A673 (cell line): ENCODE measurements around the gene SUN1. TPM values are rescaled to one million over a fixed set of nuclear protein-coding genes. Genes with fewer than 3 reads are reported as not detected.

Experiments
- BruUV-seq: library from RNA; stranded (reverse); fragments of 400-500 nt; replicated peaks from 2 replicates; lab custom pipeline; 2021; lab: Mats Ljungman, UMichigan
- CTCF ChIA-PET: fragments of 300-600 bp; sonication (Branson Sonifier 250); formaldehyde crosslinking; loops from one replicate; lab custom pipeline; 2022; ENCODE audit warnings: antibody characterized with exemption; lab: Charles Lee
- POLR2A ChIA-PET: fragments of 300-600 bp; sonication (Branson Sonifier 250); formaldehyde crosslinking; loops from one replicate; lab custom pipeline; 2022; ENCODE audit warnings: antibody characterized with exemption; ENCODE audit not compliant: low non-redundant PET; lab: Charles Lee
- DNase-seq: peaks from one replicate; pipeline ENCODE4 v3.0.0-alpha.2; 2015; ENCODE audit warnings: low spot score
- H3K27ac ChIP-seq: fragments of 200-600 bp; sonication (generic); 2 replicates; pipeline ENCODE4 v1.5.1; 2016; ENCODE audit warnings: mixed run types, low read depth, mild to moderate bottlenecking, mixed read lengths, antibody characterized with exemption, low read length; ENCODE audit not compliant: poor library complexity, severe bottlenecking
- H3K27me3 ChIP-seq: fragments of 200-600 bp; sonication (generic); replicated peaks from 2 replicates; pipeline ENCODE4 v1.6.1; 2017; ENCODE audit warnings: mixed run types, low read depth, mild to moderate bottlenecking, mixed read lengths, antibody characterized with exemption, low read length; ENCODE audit not compliant: insufficient read depth, poor library complexity
- H3K36me3 ChIP-seq: fragments of 200-600 bp; sonication (generic); 2 replicates; pipeline ENCODE4 v1.6.1; 2016; ENCODE audit warnings: mixed run types, mild to moderate bottlenecking, mixed read lengths, antibody characterized with exemption, low read length; ENCODE audit not compliant: insufficient read depth, poor library complexity, severe bottlenecking
- H3K4me1 ChIP-seq: fragments of 200-600 bp; sonication (generic); 2 replicates; pipeline ENCODE4 v1.6.1; 2017; ENCODE audit warnings: mixed run types, mild to moderate bottlenecking, mixed read lengths, antibody characterized with exemption, low read length; ENCODE audit not compliant: insufficient read depth, poor library complexity, severe bottlenecking
- H3K4me3 ChIP-seq: fragments of 200-600 bp; sonication (generic); 2 replicates; pipeline ENCODE4 v1.5.1; 2016; ENCODE audit warnings: low read depth, mixed run types, mild to moderate bottlenecking, mixed read lengths, low read length; ENCODE audit not compliant: poor library complexity, severe bottlenecking
- H3K9me3 ChIP-seq: fragments of 200-600 bp; sonication (generic); 2 replicates; pipeline ENCODE4 v1.6.1; 2016; ENCODE audit warnings: mixed run types, low read depth, mild to moderate bottlenecking, mixed read lengths, antibody characterized with exemption, low read length; ENCODE audit not compliant: poor library complexity, severe bottlenecking
- CTCF ChIP-seq: fragments of 300-800, 200-600 bp; sonication (generic); conservative IDR thresholded peaks from 2 replicates; pipeline ENCODE4 v1.5.1; 2017; ENCODE audit warnings: low read depth, mild to moderate bottlenecking, antibody characterized with exemption, low read length, moderate library complexity, mixed read lengths
- EZH2 ChIP-seq: fragments of 200-600 bp; sonication (generic); IDR thresholded peaks from 2 replicates; pipeline ENCODE4 v1.6.1; 2017; ENCODE audit warnings: borderline replicate concordance, low read depth, mild to moderate bottlenecking, mixed read lengths, antibody characterized with exemption, low read length; ENCODE audit not compliant: poor library complexity, severe bottlenecking
- intact Hi-C: fragments of 100-400 bp; cut with micrococcal nuclease; formaldehyde crosslinking; loops from one replicate; pipeline ENCODE4 v1.10.0; 2022; ENCODE audit not compliant: unreplicated experiment
- total RNA-seq: library from RNA; stranded (reverse); gene quantifications from 2 replicates; pipeline ENCODE4 v1.2.3, GENCODE V29; 2021

The SUN1 gene
- total RNA-seq, 1 experiment from 2014 or later = 189 TPM

GRCh38 chr7:898855-899681, 66.8 kb downstream of the SUN1 start:
- Histone ChIP-seq H3K9me3 (no peaks in the 10 kb centered on the region), H3K4me3 (no peak overlapping the region), H3K27ac (no peak overlapping the region), H3K36me3 (peaks cover 10% of the 10 kb centered on the region), H3K4me1 (peaks cover 8% of the 10 kb centered on the region), H3K27me3 (no peaks in the 10 kb centered on the region)
- ChIA-PET POLR2A (no interaction called here), CTCF (no interaction called here)
- BruUV-seq = no TSS peak
- intact Hi-C loops = no loop called here
- no peak for DNase-seq
- TF ChIP-seq CTCF (no peak), EZH2 (no peak)

- no peaks in the 10 kb centered on the region for H3K9me3 ChIP-seq
- no peak for TF ChIP-seq EZH2
- TF ChIP-seq CTCF = no peak
- DNase-seq = no peak
- BruUV-seq = no TSS peak
- ChIA-PET POLR2A (no interaction called here), CTCF (no interaction called here)
- H3K27me3 ChIP-seq = peaks cover 5% of the 10 kb centered on the region
- H3K4me1 ChIP-seq = peaks cover 13% of the 10 kb centered on the region
- no peak overlapping the region for H3K4me3 ChIP-seq
- peaks cover 10% of the 10 kb centered on the region for H3K36me3 ChIP-seq
- H3K27ac ChIP-seq = peak overlapping the region; percentile 30
- intact Hi-C loops = no loop called here
Measured at GRCh38 chr7:899806-900205, 67.5 kb downstream of the SUN1 start.

GRCh38 chr7:900331-901040, 68.2 kb downstream of the SUN1 start:
- POLR2A ChIA-PET = no interaction called here

More at GRCh38 chr7:900331-901040, 68.2 kb downstream of the SUN1 start:
- H3K4me1 ChIP-seq = peaks cover 16% of the 10 kb centered on the region
- peaks cover 10% of the 10 kb centered on the region for H3K36me3 ChIP-seq
- peaks cover 11% of the 10 kb centered on the region for H3K27me3 ChIP-seq
- H3K9me3 ChIP-seq = no peaks in the 10 kb centered on the region
- no TSS peak for BruUV-seq
- H3K27ac ChIP-seq = peak overlapping the region; percentile 54
- TF ChIP-seq EZH2 (no peak), CTCF (no peak)
- no peak for DNase-seq
- no peak overlapping the region for H3K4me3 ChIP-seq
- CTCF ChIA-PET = no interaction called here
- intact Hi-C loops = no loop called here
